H9 (cell line): ENCODE measurements around the gene POLR1C. TPM values are rescaled to one million over a fixed set of nuclear protein-coding genes. Genes with fewer than 3 reads are reported as not detected.

Experiments used
- DNase-seq: peaks from one replicate; pipeline ENCODE4 v3.0.0-alpha.2; 2017
- H2AFZ ChIP-seq: one replicate; pipeline ENCODE4 v1.6.1; 2013; ENCODE audit warnings: mild to moderate bottlenecking, low read length, control low read depth, moderate library complexity
- H2AK5ac ChIP-seq: 2 replicates; pipeline ENCODE4 v1.6.1; 2013; ENCODE audit warnings: low read length, control low read depth, mixed read lengths; ENCODE audit not compliant: insufficient read length
- H2BK120ac ChIP-seq: one replicate; pipeline ENCODE4 v1.6.1; 2013; ENCODE audit warnings: low read depth, mild to moderate bottlenecking, low read length, control low read depth, inconsistent platforms; ENCODE audit not compliant: poor library complexity, severe bottlenecking
- H2BK12ac ChIP-seq: 2 replicates; pipeline ENCODE4 v1.6.1; 2013; ENCODE audit warnings: low read length, control low read depth, mixed read lengths, low read depth; ENCODE audit not compliant: insufficient read length
- H2BK15ac ChIP-seq: 2 replicates; pipeline ENCODE4 v1.6.1; 2013; ENCODE audit warnings: low read depth, low read length, control low read depth
- H2BK20ac ChIP-seq: one replicate; pipeline ENCODE4 v1.6.1; 2013; ENCODE audit warnings: low read depth, mild to moderate bottlenecking, low read length, control low read depth, inconsistent platforms; ENCODE audit not compliant: poor library complexity, severe bottlenecking
- H2BK5ac ChIP-seq: 2 replicates; pipeline ENCODE4 v1.6.1; 2013; ENCODE audit warnings: low read length, control low read depth, mixed read lengths; ENCODE audit not compliant: insufficient read length
- H3K14ac ChIP-seq: 2 replicates; pipeline ENCODE4 v1.6.1; 2013; ENCODE audit warnings: low read length, control low read depth; ENCODE audit not compliant: insufficient read depth
- H3K18ac ChIP-seq: 2 replicates; pipeline ENCODE4 v1.6.1; 2013; ENCODE audit warnings: low read depth, mild to moderate bottlenecking, mixed read lengths, low read length, control low read depth; ENCODE audit not compliant: insufficient read length
- H3K23ac ChIP-seq: 2 replicates; pipeline ENCODE4 v1.6.1; 2013; ENCODE audit warnings: low read length, control low read depth, mixed read lengths, low read depth; ENCODE audit not compliant: insufficient read length
- H3K23me2 ChIP-seq: 2 replicates; pipeline ENCODE4 v1.6.1; 2013; ENCODE audit warnings: low read depth, mild to moderate bottlenecking, mixed read lengths, low read length, control low read depth; ENCODE audit not compliant: insufficient read length, poor library complexity, severe bottlenecking
- H3K27ac ChIP-seq: 2 replicates; pipeline ENCODE4 v1.5.1; 2013; ENCODE audit warnings: low read length, control low read depth, mixed read lengths, low read depth; ENCODE audit not compliant: insufficient read length
- H3K27me3 ChIP-seq: 2 replicates; pipeline ENCODE4 v1.6.1; 2013; ENCODE audit warnings: low read length, control low read depth, inconsistent platforms; ENCODE audit not compliant: insufficient read depth
- H3K4ac ChIP-seq: 2 replicates; pipeline ENCODE4 v1.6.1; 2013; ENCODE audit warnings: low read depth, mild to moderate bottlenecking, control low read depth, inconsistent platforms, low read length, moderate library complexity
- H3K4me1 ChIP-seq: 2 replicates; pipeline ENCODE4 v1.6.1; 2013; ENCODE audit warnings: low read length, control low read depth, inconsistent platforms; ENCODE audit not compliant: insufficient read depth
- H3K4me2 ChIP-seq: 2 replicates; pipeline ENCODE4 v1.6.1; 2013; ENCODE audit warnings: low read length, control low read depth, mixed read lengths; ENCODE audit not compliant: insufficient read length, insufficient read depth
- H3K56ac ChIP-seq: 2 replicates; pipeline ENCODE4 v1.6.1; 2013; ENCODE audit warnings: low read depth, mild to moderate bottlenecking, mixed read lengths, low read length, control low read depth; ENCODE audit not compliant: insufficient read length
- H3K79me1 ChIP-seq: 2 replicates; pipeline ENCODE4 v1.6.1; 2013; ENCODE audit warnings: low read depth, mild to moderate bottlenecking, moderate library complexity, low read length, control low read depth, inconsistent platforms; ENCODE audit not compliant: insufficient read depth, poor library complexity, severe bottlenecking
- H3K79me2 ChIP-seq: 2 replicates; pipeline ENCODE4 v1.6.1; 2013; ENCODE audit warnings: low read length, control low read depth, inconsistent platforms; ENCODE audit not compliant: insufficient read depth
- H3K9ac ChIP-seq: 2 replicates; pipeline ENCODE4 v1.6.1; 2013; ENCODE audit warnings: low read length, control low read depth, mixed read lengths; ENCODE audit not compliant: insufficient read length; ENCODE audit errors: extremely low read depth
- H3K9me3 ChIP-seq: one replicate; pipeline ENCODE4 v1.6.1; 2013; ENCODE audit warnings: low read depth, low read length, inconsistent platforms; ENCODE audit not compliant: control insufficient read depth
- H3T11ph ChIP-seq: one replicate; pipeline ENCODE4 v1.6.1; 2013; ENCODE audit warnings: mild to moderate bottlenecking, low read length, control low read depth, inconsistent platforms
- H4K20me1 ChIP-seq: one replicate; pipeline ENCODE4 v1.6.1; 2013; ENCODE audit not compliant: control insufficient read depth, insufficient read length, insufficient read depth
- H4K5ac ChIP-seq: 2 replicates; pipeline ENCODE4 v1.6.1; 2013; ENCODE audit warnings: low read depth, mild to moderate bottlenecking, mixed read lengths, low read length, control low read depth; ENCODE audit not compliant: insufficient read length
- H4K8ac ChIP-seq: replicated peaks from 2 replicates; pipeline ENCODE4 v1.6.1; 2013; ENCODE audit warnings: low read length, control low read depth, mixed read lengths, low read depth; ENCODE audit not compliant: insufficient read length
- H4K91ac ChIP-seq: 2 replicates; pipeline ENCODE4 v1.6.1; 2013; ENCODE audit warnings: low read depth, mild to moderate bottlenecking, moderate library complexity, mixed read lengths, low read length, control low read depth; ENCODE audit not compliant: insufficient read length
- H3K27ac Mint-ChIP-seq, 3 experiments: 2 replicates in 2 of 3; 3 replicates in 1 of 3; pipeline ENCODE4 v1.8.0; 2020 to 2021; ENCODE audit warnings: mixed read lengths in 3 of 3, mild to moderate bottlenecking in 1 of 3, moderate library complexity in 1 of 3
- H3K27me3 Mint-ChIP-seq: 2 replicates; pipeline ENCODE4 v1.8.0; 2021; ENCODE audit warnings: low read depth, mild to moderate bottlenecking, moderate library complexity, mixed read lengths
- H3K36me3 Mint-ChIP-seq, 3 experiments: 2 replicates in 2 of 3; 3 replicates in 1 of 3; pipeline ENCODE4 v1.8.0; 2020 to 2021; ENCODE audit warnings: low read depth in 3 of 3, mixed read lengths in 3 of 3; ENCODE audit not compliant: insufficient read depth in 1 of 3
- H3K4me1 Mint-ChIP-seq, 2 experiments: 2 replicates each; pipeline ENCODE4 v1.8.0; 2020; ENCODE audit warnings: mixed read lengths in 2 of 2
- H3K4me3 Mint-ChIP-seq, 2 experiments: 2 replicates in 1 of 2; 3 replicates in 1 of 2; pipeline ENCODE4 v1.8.0; 2020 to 2021; ENCODE audit warnings: mild to moderate bottlenecking in 2 of 2, mixed read lengths in 2 of 2, moderate library complexity in 1 of 2
- H3K9me3 Mint-ChIP-seq, 2 experiments: 2 replicates in 1 of 2; 3 replicates in 1 of 2; pipeline ENCODE4 v1.8.0; 2020; ENCODE audit warnings: mild to moderate bottlenecking in 2 of 2, mixed read lengths in 2 of 2, moderate library complexity in 1 of 2
- CTCF ChIP-seq: fragments of 200-600 bp; sonication (generic); conservative IDR thresholded peaks from 3 replicates; pipeline ENCODE4 v1.8.0; 2021; ENCODE audit warnings: antibody characterized with exemption, mild to moderate bottlenecking
- WGBS: extraction: QIAGEN DNeasy Blood & Tissue Kit; methylation state at CpG from one replicate; pipeline ENCODE4 v1.1.7; 2013; ENCODE audit warnings: missing lambda C conversion rate, low lambda C conversion rate, mixed read lengths; ENCODE audit not compliant: insufficient read length; ENCODE audit errors: extremely low coverage; 5-methylcytosine and 5-hydroxymethylcytosine counted together
- total RNA-seq: library from RNA; stranded (reverse); gene quantifications from 2 replicates; pipeline ENCODE4 v1.2.1, GENCODE V29; 2021

Gene POLR1C
- total RNA-seq, 1 experiment from 2014 or later, result 75.8 TPM

GRCh38 chr6:43506171-43506570, 10.7 kb upstream of the POLR1C start:
- H2BK5ac ChIP-seq, result no peak overlapping the region
- whole genome bisulfite sequencing, result no CpG with 5 or more reads among the region's 3 CpGs
- Mint-ChIP-seq H3K9me3 (peaks cover 2 to 3% of the 10 kb centered on the region in 2 experiments; a peak in 3 of 5 replicates), H3K27me3 (peaks cover 28% of the 10 kb centered on the region), H3K36me3 (peaks cover 21 to 46% (median 33%) of the 10 kb centered on the region in 3 experiments), H3K27ac (no peak overlapping the region; a peak in 2 of 7 replicates), H3K4me3 (no peak overlapping the region), H3K4me1 (peaks cover 11 to 17% of the 10 kb centered on the region in 2 experiments)
- H3K23me2 ChIP-seq, result peaks cover 5% of the 10 kb centered on the region
- H3K27me3 ChIP-seq, result peaks cover 8% of the 10 kb centered on the region; the same call in 1 of the 2 replicates
- no peak overlapping the region for H3K56ac ChIP-seq
- TF ChIP-seq CTCF, result no peak
- no peaks in the 10 kb centered on the region for H3K79me2 ChIP-seq
- H4K5ac ChIP-seq, result no peak overlapping the region
- H2BK15ac ChIP-seq, result no peak overlapping the region
- no peaks in the 10 kb centered on the region for H4K20me1 ChIP-seq
- H3T11ph ChIP-seq, result no peak overlapping the region
- H3K4ac ChIP-seq, result no peak overlapping the region
- no peaks in the 10 kb centered on the region for H3K4me1 ChIP-seq
- H4K8ac ChIP-seq, result no peak overlapping the region
- H3K9me3 ChIP-seq, result no peaks in the 10 kb centered on the region
- no peak overlapping the region for H3K27ac ChIP-seq
- no peak overlapping the region for H3K9ac ChIP-seq
- H2BK20ac ChIP-seq, result no peak overlapping the region
- H3K14ac ChIP-seq, result no peak overlapping the region
- H2BK12ac ChIP-seq, result no peak overlapping the region
- H3K23ac ChIP-seq, result no peak overlapping the region
- no peak overlapping the region for H2BK120ac ChIP-seq
- H3K4me2 ChIP-seq, result no peak overlapping the region
- no peak overlapping the region for H4K91ac ChIP-seq
- no peak overlapping the region for H2AK5ac ChIP-seq
- H2AFZ ChIP-seq, result no peak overlapping the region
- H3K79me1 ChIP-seq, result no peaks in the 10 kb centered on the region
- no peak for DNase-seq
- no peak overlapping the region for H3K18ac ChIP-seq
